ENCODE measurements around the gene GASK1A.

GASK1A gene

DNA sequence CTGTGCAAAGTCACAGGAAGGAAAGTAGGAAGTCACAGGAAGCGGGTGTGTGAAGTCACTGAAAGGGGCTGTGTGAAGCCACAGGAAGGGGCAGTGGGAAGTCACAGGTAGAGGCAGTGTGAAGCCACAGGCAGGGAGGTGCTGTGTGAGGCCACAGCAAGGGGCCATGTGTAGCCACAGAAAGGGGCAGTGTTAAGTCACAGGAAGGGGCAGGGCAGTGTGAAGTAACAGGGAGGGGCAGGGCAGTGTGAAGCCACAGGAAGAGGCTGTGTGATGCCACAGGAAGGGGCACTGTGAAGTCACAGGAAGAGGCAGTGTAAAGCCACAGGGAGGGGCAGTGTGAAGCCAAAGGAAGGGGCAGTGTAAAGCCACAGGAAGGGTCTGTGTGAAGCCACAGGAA, 36.5 kb downstream of the GASK1A start:
- DNase-seq: no peak

DNA sequence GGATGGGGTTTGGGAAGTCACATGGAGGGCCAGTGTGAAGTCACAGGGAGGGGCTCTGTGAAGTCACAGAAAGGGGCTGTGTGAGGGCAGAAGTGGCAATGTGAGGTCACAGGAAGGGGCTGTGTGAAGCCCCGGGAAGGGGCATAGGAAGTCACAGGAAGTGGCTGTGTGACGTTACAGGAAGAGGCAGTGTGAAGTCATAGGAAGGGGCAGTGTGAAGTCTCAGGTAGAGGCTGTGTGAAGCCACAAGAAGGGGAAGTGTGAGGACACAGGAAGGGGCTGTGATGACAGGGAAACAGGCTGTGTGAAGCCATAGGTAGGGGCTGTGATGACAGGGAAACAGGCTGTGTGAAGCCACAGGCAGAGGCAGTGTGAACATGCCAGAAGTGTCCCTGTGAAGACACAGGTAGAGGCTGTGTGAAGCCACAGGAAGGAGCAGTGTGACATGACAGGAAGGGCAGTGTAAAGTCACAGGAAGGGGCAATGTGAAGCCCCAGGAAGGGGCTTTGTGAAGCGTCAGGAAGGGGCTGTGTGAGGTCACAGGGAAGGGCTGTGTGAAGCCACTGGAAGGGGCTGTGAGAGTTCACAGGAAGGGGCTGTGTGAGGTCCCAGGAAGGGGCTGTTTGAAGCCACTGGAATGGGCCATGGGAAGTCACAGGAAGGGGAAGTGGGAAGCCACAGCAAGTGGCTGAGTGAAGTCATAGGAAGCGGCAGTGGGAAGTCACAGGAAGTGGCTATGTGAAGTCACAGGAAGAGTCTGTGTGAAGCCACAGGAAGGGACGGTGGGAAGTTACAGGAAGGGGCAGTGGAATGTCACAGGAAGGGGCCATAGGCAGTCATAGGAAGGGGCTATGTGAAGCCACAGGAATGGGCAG, 37.1 kb downstream of the GASK1A start:
- no peak for DNase-seq

GRCh38 chr3:43017004-43017403, 37.9 kb downstream of the GASK1A start:
- no peak for DNase-seq

DNA sequence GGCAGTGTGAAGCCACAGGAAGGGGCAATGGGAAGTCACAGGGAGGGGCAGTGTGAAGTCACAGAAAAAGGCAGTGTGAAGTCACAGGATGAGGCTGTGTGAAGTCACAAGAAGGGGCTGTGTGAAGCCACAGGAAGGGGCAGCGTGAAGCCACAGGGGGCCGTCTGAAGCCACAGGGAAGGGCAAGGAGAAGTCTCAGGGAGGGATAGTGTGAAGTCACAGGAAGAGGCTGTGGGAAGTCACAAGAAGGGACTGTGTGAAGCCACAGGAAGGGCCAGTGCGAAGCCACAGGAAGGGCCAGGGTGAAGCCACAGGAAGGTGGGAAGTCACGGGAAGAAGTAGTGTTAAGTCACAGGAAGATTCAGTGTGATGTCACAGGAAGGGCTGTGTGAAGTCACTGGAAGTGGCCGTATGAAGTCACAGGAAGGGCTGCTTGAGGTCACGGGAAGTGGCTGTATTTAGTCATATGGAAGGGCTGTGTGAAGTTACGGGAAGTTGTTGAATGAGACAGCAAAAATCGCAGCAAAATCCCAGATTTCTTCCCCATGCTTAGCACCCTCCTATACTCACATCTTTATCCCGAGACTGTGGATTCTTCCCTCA, 38.6 kb downstream of the GASK1A start:
- DNase-seq: no peak

DNA sequence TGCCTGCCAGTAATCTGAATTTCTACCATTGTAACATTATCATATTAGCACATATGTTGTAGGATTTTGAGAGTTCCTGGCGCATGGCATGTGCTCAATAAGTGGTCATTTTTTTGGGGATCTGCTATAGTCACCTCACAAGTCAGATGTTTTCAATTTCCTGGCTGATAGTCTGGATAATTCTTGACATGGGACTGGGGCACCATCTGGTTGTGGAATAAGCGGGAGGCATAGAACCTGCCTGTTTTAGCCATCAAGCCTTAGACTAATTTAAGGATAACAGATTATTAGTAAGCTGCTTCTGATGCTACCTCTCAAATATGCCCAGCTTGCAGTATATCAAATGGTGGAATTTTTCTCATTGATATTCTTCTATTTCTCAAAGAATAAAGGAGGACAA, 39.1 kb downstream of the GASK1A start:
- no peak for DNase-seq

GRCh38 chr3:43019006-43019809, 40.1 kb downstream of the GASK1A start:
- no peak for DNase-seq

DNA sequence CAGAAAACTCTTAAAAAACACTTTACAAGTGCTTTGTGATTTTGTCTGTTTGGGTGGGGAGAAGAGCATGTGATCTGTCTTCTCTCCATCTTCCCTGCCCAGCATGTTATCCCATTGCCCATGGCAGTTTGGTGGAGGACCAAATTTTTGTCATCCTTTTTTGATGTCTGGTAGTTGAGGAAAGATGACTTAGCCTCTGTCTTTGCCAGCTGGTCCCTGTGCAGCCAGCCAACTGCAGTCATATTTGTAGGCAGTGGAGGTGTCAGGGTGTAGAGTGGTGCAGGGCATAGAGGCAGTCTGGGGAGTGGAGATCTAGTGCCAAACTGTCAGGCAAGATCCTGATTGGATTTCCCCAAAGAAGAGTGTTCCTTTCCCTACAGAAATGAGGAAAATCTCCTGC, 40.7 kb downstream of the GASK1A start:
- DNase-seq: no peak

- DNase-seq: no peak
These were observed 42.1 kb downstream of the GASK1A start for GRCh38 chr3:43021186-43021585.

GRCh38 chr3:43022121-43022520, 43.0 kb downstream of the GASK1A start:
- DNase-seq: no peak

- no peak for DNase-seq
These were observed 44.0 kb downstream of the GASK1A start for GRCh38 chr3:43023066-43023465.

- no peak for DNase-seq
These were observed 44.6 kb downstream of the GASK1A start for GRCh38 chr3:43023746-43024145.

DNA sequence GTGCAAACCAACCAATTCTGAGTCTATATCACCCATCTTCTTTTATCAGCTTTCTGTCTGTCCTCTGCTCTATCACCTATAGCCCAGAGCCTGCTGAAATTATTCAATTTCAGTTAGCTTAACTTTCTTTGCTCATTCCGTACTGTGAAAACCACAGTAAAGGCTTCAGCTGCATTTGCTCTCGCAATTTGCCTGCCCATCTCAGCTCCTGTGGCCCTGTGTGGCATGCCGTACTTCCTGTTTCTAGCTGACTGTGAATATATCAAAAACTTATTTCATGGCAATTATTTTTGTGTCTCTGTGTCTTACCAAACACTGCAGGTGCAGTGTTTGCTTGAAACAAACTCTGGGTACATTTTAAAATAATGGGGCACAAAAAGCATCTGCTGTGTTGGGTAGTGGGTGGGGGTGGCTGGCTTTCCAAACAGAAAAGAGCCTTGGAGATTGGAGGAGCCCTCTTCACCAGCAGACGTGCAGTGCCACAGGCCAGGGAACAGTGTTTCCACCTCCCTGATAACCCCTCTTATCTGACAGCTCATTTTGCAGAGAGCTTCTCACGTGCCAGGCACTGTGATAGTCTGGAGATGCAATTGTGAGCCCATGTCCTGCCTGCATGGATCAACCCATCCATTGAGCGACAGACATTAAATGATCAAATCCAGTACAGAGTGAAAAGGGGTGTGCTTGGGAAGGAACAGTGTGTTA, 45.2 kb downstream of the GASK1A start:
- DNase-seq: peak; percentile 52

- DNase-seq: no peak
These were observed 46.3 kb downstream of the GASK1A start for GRCh38 chr3:43025423-43025822.

GRCh38 chr3:43028001-43028400, 48.9 kb downstream of the GASK1A start:
- no peak for DNase-seq

DNA sequence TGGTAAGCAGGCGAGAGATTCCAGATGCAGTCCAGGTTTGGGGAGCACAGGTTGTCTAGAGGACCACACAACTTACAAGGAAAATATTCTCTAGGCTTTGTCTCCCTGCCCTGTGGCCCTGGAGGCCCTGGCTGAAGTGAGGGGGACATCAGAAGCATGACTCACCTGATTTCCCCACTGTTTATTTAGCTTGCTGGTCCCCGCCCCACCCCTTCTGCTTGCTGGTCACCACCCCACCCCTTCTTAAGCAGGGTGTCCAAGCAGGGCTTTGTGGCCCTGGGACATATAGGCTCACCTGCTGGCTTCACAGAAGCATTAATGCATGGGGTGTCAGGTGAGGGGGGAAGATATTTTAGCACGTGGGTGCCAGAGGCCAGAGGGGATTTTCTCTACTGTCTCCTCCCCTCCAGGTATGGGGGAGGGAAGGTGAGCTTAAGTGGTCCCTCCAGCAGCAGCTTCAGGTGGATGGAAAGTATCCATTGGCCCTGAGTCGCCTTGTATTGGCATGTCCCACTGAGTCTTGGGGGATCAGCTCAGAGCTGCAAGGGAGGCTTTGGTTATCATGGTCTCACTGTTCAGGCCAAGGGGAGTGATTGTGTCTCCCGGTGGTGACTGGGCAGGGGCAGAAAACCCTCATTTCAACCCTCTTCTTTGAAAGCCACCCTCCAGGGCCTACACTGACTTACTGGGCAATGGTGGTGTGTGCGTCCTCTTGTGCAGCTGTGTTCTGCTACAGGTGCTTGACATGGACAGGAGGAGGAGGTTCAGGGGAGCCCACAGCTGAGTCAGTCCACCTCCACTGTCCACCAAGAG, 49.8 kb downstream of the GASK1A start:
- DNase-seq: no peak

DNA sequence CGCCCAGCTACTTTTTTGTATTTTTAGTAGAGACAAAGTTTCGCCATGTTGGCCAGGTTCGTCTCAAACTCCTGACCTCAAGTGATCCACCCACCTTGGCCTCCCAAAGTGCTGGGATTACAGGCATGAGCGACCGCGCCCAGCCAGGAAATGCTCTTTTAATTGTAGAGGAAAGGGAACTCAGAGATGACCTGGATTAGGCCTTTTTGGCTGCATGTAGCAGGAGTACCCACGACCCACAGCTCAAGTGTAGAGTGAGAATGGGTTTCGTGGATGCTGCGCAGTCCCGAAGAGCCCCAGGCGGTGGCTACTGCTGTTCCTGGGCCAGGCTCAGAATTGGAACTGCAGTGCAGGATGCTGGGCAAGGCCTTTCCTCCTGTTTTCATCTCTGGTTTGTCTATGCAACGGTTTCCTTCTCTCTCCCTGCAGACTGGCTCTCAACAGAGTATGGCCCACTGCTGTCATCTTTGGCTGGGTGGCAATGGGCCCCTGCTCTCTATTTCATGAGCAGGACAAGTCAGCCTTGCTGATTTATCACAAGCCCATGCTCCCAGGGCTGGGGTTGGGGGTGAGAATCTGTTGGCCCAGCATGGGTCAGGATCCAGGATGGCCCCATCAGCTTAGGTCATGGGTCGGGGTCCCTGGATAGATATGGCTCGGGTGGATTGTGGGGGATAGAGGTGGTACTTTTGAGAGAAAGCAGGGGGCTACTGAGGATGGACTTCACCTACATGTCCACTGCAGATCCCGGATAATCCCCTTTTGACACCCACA, 51.2 kb downstream of the GASK1A start:
- no peak for DNase-seq

GRCh38 chr3:43031485-43031884, 52.4 kb downstream of the GASK1A start:
- DNase-seq: no peak

- DNase-seq: no peak
These were observed 52.9 kb downstream of the GASK1A start for GRCh38 chr3:43031889-43032545.

GRCh38 chr3:43032646-43033628, 53.8 kb downstream of the GASK1A start:
- DNase-seq: no peak

DNA sequence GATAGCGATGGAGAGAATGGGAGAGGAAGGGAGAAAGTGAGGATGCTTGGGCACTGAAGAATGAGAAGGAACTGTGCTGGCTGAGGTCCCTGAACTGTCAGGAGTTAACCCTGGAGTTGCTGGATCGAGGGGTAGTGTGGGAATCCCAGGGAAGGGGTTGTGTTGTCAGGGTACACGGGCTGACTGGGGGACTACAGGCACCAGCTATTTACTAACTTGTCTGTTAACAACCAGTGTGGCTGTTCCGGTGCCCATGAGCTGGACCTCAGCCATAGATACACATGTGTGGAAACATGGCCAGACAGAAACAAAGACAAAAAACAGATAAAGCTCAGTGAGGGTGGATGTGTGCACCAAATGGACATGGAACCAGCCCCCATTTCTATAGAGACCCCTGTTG, 55.1 kb downstream of the GASK1A start:
- DNase-seq: no peak
